ENCODE results near the gene NECTIN4.

GRCh38 chr1:161121834-161122233 is 32.5 kb upstream of the NECTIN4 start:
- TF ChIP-seq CTCF (IDR thresholded peaks at IDR 0.05) (no peak), POLR2AphosphoS5 (IDR thresholded peaks at IDR 0.05) (no peak), POLR2A (IDR thresholded peaks at IDR 0.05) (no peak), EP300 (IDR thresholded peaks at IDR 0.05) (no peak)
